OCI-LY7 (cell line): ENCODE results near the gene WWOX. TPM values are rescaled to one million over a fixed set of nuclear protein-coding genes. Genes with fewer than 3 reads are reported as not detected.

Experiments
- BruUV-seq: library from RNA; stranded (reverse); fragments of 400-500 nt; replicated peaks from 2 replicates; lab custom pipeline; 2021; lab: Mats Ljungman, UMichigan
- CTCF ChIA-PET: fragments of 300-600 bp; sonication (Branson Sonifier 250); formaldehyde crosslinking; loops from one replicate; lab custom pipeline; 2022; ENCODE audit warnings: antibody characterized with exemption; ENCODE audit not compliant: unreplicated experiment; lab: Charles Lee
- POLR2A ChIA-PET: fragments of 300-600 bp; sonication (Branson Sonifier 250); formaldehyde crosslinking; loops from one replicate; lab custom pipeline; 2022; ENCODE audit warnings: antibody characterized with exemption; lab: Charles Lee
- DNase-seq: peaks from one replicate; pipeline ENCODE4 v3.0.0-alpha.2; 2015; ENCODE audit warnings: low spot score
- H2AFZ ChIP-seq: fragments of 200-600 bp; sonication (generic), shearing (Covaris generic); 2 replicates; pipeline ENCODE4 v1.6.1; 2014; ENCODE audit warnings: mild to moderate bottlenecking, antibody characterized with exemption, low read length, moderate library complexity
- H3K27ac ChIP-seq: fragments of 200-600 bp; sonication (generic); 2 replicates; pipeline ENCODE4 v1.5.1; 2014; ENCODE audit warnings: mixed run types, low read depth, mild to moderate bottlenecking, moderate library complexity, low read length, inconsistent platforms; ENCODE audit not compliant: poor library complexity, severe bottlenecking
- H3K36me3 ChIP-seq: fragments of 200-600 bp; sonication (generic); 2 replicates; pipeline ENCODE4 v1.6.1; 2014; ENCODE audit warnings: mild to moderate bottlenecking, antibody characterized with exemption, low read length, moderate library complexity, mixed read lengths; ENCODE audit not compliant: insufficient read depth
- H3K4me1 ChIP-seq: fragments of 200-600 bp; sonication (generic); 2 replicates; pipeline ENCODE4 v1.5.1; 2014; ENCODE audit warnings: mild to moderate bottlenecking, low read length; ENCODE audit not compliant: insufficient read depth, poor library complexity, severe bottlenecking
- H3K4me2 ChIP-seq: fragments of 200-600 bp; sonication (generic); 2 replicates; pipeline ENCODE4 v1.6.1; 2014; ENCODE audit warnings: mild to moderate bottlenecking, low read length
- H3K4me3 ChIP-seq: fragments of 200-600 bp; sonication (generic); 2 replicates; pipeline ENCODE4 v1.5.1; 2014; ENCODE audit warnings: mild to moderate bottlenecking, low read depth, low read length; ENCODE audit not compliant: poor library complexity, severe bottlenecking
- H3K79me2 ChIP-seq: fragments of 200-600 bp; sonication (generic); 2 replicates; pipeline ENCODE4 v1.6.1; 2016; ENCODE audit warnings: low read depth, mild to moderate bottlenecking, low read length, moderate library complexity, mixed read lengths; ENCODE audit not compliant: insufficient read depth
- H3K9me2 ChIP-seq: fragments of 200-600 bp; sonication (generic); 2 replicates; pipeline ENCODE4 v1.6.1; 2016; ENCODE audit warnings: mild to moderate bottlenecking, low read length, mixed read lengths; ENCODE audit not compliant: insufficient read depth
- H3K9me3 ChIP-seq: fragments of 200-600 bp; sonication (generic); 2 replicates; pipeline ENCODE4 v1.6.1; 2014; ENCODE audit warnings: mild to moderate bottlenecking, mixed run types, low read length, mixed read lengths
- H4K20me1 ChIP-seq: fragments of 200-600 bp; sonication (generic); 2 replicates; pipeline ENCODE4 v1.6.1; 2014; ENCODE audit warnings: mild to moderate bottlenecking, antibody characterized with exemption, low read length, moderate library complexity, mixed read lengths; ENCODE audit not compliant: insufficient read depth
- EZH2phosphoT487 ChIP-seq: fragments of 200-600 bp; sonication (generic); IDR thresholded peaks from 2 replicates; pipeline ENCODE4 v1.6.1; 2018; ENCODE audit warnings: low read depth, borderline replicate concordance, mild to moderate bottlenecking, mixed run types, antibody characterized with exemption, low read length, moderate library complexity, mixed read lengths
- intact Hi-C: fragments of 100-400 bp; cut with micrococcal nuclease; formaldehyde crosslinking; loops from one replicate; pipeline ENCODE4 v1.10.0; 2022; ENCODE audit not compliant: unreplicated experiment
- total RNA-seq, 2 experiments: library from RNA; depleted of rRNA in 1 of 2; stranded (reverse); fragments of >200 nt in 1 of 2; shearing (Covaris generic) in 1 of 2; gene quantifications; 2 replicates each; pipeline ENCODE4 v1.2.3, GENCODE V29; 2014 to 2022
- TF ChIP-seq, protein P1 (sequence below): fragments of 200-600 bp; sonication (generic); conservative IDR thresholded peaks from 2 replicates; pipeline ENCODE4 v1.5.1; 2014; ENCODE audit warnings: mild to moderate bottlenecking, antibody characterized with exemption, low read length, moderate library complexity, mixed read lengths

The WWOX gene
- total RNA-seq, 2 experiments from 2014 or later, result 40.2 to 47.6 TPM

DNA sequence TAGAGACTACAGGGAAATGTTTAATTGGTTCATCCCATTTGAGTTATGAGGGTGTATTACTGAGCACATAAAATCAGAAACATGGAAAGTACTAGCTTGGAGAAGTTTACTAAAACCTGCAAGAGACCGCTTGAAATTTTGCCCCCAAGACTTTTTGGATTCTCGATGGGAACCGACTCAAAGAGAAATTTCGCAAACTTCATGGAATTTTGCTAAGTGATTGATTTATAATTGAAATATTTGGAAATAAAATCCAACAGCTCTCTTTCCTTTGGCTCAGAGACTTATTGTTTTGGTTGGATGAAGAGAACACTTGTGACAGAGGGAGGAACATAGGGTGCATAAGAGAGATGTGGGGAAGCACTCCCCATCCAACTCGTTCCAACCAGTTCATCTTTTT lies 574.4 kb downstream of the WWOX start:
- Histone ChIP-seq H3K9me2 (no peaks in the 10 kb centered on the region), H3K27ac (no peak overlapping the region), H3K36me3 (no peaks in the 10 kb centered on the region), H3K79me2 (no peaks in the 10 kb centered on the region), H3K9me3 (no peaks in the 10 kb centered on the region), H3K4me3 (no peak overlapping the region), H4K20me1 (no peaks in the 10 kb centered on the region), H2AFZ (no peak overlapping the region), H3K4me1 (no peaks in the 10 kb centered on the region), H3K4me2 (no peak overlapping the region)
- no peak for DNase-seq
- POLR2A ChIA-PET, result interaction anchor here (0.5 kb wide), 1 partner anchor 1824 kb away, joined by 4 read pairs; no protein-coding TSS in a partner anchor
- intact Hi-C loops, result no loop called here
- CTCF ChIA-PET, result no interaction called here
- TF ChIP-seq EZH2phosphoT487, result no peak
- TF ChIP-seq, protein P1, sequence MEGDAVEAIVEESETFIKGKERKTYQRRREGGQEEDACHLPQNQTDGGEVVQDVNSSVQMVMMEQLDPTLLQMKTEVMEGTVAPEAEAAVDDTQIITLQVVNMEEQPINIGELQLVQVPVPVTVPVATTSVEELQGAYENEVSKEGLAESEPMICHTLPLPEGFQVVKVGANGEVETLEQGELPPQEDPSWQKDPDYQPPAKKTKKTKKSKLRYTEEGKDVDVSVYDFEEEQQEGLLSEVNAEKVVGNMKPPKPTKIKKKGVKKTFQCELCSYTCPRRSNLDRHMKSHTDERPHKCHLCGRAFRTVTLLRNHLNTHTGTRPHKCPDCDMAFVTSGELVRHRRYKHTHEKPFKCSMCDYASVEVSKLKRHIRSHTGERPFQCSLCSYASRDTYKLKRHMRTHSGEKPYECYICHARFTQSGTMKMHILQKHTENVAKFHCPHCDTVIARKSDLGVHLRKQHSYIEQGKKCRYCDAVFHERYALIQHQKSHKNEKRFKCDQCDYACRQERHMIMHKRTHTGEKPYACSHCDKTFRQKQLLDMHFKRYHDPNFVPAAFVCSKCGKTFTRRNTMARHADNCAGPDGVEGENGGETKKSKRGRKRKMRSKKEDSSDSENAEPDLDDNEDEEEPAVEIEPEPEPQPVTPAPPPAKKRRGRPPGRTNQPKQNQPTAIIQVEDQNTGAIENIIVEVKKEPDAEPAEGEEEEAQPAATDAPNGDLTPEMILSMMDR, result no peak
- no TSS peak for BruUV-seq

DNA sequence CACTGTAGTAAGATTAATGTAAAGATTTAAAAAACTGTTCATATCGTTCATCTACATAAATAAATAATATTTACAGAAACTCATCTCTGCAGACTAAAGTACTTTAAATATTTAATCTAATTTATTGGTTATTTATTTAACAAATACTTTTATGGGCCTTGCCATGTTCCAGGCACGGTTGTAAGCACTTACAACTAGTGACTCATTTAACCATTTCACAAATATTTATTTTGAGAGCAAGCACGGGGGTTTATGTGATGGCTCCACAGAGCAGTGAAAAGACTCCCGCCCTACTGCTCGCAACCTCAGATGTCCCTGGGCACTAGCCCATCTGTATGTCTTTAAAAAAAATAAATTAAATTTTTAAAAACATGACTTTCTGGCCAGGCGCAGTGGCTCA lies 575.9 kb downstream of the WWOX start:
- Histone ChIP-seq H3K9me3 (no peaks in the 10 kb centered on the region), H3K36me3 (no peaks in the 10 kb centered on the region), H2AFZ (no peak overlapping the region), H3K4me1 (no peaks in the 10 kb centered on the region), H3K27ac (no peak overlapping the region), H3K9me2 (no peaks in the 10 kb centered on the region), H3K4me2 (no peak overlapping the region), H3K79me2 (no peaks in the 10 kb centered on the region), H4K20me1 (no peaks in the 10 kb centered on the region), H3K4me3 (no peak overlapping the region)
- DNase-seq, result no peak
- ChIA-PET CTCF (no interaction called here), POLR2A (no interaction called here)
- intact Hi-C loops, result no loop called here
- TF ChIP-seq EZH2phosphoT487, result no peak
- TF ChIP-seq, protein P1, result no peak
- BruUV-seq, result no TSS peak

DNA sequence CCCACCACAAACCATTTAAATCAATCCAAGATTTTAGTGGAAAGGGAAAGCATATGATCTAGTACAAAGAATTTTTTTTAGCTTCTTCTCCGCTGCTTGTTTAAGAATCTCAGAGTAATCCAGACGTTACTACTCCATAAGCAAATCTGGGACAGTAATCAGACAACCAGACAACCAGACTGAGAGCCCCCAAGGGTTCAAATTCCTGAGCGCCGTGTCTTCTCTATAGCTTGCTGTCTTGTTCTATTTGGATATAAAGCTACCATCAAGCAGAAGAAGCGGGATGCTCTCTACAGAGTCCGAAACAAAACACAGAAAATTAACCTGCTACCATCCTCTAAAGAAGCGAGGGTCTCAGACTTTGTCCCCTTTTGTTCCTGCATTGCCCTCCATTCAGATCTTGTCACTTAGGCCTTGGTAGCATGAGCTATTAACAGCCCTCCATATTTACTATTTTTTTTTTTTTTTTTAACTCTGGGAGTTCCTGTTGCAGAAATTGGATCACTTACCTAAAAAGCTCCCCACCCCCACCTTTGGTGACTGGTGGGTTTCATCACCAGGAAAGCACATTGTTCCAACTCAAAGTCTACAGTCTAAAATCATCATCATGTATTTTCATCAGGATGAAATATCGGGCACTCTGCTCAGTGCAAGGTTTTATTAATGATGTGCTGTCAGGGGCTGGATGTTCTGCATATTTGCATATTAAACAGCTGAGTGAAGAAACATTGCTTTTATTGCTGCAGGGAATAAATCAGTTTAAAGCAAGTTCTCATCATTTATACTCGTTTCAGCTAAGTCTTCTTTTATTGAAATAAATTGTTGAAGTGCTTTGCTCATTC lies 576.7 kb downstream of the WWOX start:
- no peak for TF ChIP-seq EZH2phosphoT487
- TF ChIP-seq, protein P1, result no peak
- Histone ChIP-seq H3K27ac (no peak overlapping the region), H2AFZ (no peak overlapping the region), H4K20me1 (no peaks in the 10 kb centered on the region), H3K4me1 (no peaks in the 10 kb centered on the region), H3K4me2 (no peak overlapping the region), H3K9me2 (no peaks in the 10 kb centered on the region), H3K4me3 (no peak overlapping the region), H3K9me3 (no peaks in the 10 kb centered on the region), H3K36me3 (no peaks in the 10 kb centered on the region), H3K79me2 (no peaks in the 10 kb centered on the region)
- no peak for DNase-seq
- intact Hi-C loops, result no loop called here
- ChIA-PET POLR2A (no interaction called here), CTCF (no interaction called here)
- BruUV-seq, result no TSS peak
